Stimulated activated CD4-positive, alpha-beta T cell treated with anti-CD3 and anti-CD28 coated beads, Interleukin-15, amount 100 ng/mL, for 24 hours (primary cell): ENCODE results near the gene NMRK1.

Experiments
- DNase-seq: peaks from one replicate; pipeline ENCODE4 v3.0.0-alpha.2; 2020

NMRK1 gene

GRCh38 chr9:75101004-75101588 is 13.1 kb upstream of the NMRK1 start:
- DNase-seq, result no peak

DNA sequence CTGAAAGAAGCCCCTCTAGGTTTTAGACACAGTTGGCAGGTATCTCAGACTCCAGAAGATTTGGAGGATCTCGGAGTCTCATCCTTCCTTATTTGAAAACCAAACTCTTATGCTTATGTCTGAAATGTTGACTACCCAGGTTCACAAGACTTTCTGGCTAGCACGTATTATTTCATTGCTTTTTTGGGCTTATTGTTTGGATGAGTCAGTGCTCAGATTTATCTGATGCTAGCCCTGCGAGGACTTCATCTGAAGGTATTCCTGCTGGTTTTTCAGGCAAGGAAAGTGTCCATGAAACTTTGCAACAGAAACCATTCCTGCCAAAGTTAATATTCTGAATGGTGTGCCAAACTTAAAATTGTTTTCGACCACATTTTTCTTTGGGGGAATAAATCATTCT is 8.8 kb upstream of the NMRK1 start:
- DNase-seq, result no peak

GRCh38 chr9:75092766-75093165 is 4.8 kb upstream of the NMRK1 start:
- no peak for DNase-seq

GRCh38 chr9:75090579-75090978 is 2.6 kb upstream of the NMRK1 start:
- DNase-seq, result no peak

GRCh38 chr9:75089373-75089766 is 1.4 kb upstream of the NMRK1 start:
- no peak for DNase-seq

DNA sequence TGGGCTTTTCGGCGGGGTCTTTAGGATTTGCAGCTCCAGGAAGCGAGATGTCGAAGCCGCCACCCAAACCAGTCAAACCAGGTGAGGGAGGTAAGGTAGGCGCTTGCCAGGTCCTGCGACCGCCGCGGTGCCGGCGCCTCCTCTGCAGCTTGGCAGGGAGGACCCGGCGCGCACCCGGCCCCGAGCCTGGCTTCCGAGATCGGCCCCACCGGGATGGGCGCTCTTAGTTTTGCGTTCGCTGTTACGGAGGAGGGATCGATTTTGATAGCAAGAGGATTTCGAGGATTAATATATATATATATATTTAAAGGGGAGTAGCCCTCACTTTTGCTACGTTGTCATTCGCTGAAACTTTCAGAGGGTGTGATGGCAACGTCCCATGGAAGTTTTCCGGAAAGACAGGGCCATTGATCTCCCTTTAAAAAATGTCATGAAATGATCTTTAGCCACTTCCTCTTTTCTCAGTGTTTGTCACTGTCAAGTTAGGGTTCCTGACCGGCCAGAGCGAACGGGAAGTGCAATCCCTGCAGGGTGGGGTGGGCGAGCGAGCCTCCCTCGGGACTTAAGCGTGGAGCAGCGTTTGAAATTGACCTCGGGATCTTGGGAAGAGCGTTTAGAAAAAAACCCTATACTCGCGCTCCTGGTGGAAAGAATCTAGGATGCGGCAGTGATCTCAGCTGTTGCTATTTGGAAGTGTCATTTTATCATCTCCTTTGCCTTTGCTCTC is 854 bp upstream of the NMRK1 start:
- peak; percentile 33 for DNase-seq

DNA sequence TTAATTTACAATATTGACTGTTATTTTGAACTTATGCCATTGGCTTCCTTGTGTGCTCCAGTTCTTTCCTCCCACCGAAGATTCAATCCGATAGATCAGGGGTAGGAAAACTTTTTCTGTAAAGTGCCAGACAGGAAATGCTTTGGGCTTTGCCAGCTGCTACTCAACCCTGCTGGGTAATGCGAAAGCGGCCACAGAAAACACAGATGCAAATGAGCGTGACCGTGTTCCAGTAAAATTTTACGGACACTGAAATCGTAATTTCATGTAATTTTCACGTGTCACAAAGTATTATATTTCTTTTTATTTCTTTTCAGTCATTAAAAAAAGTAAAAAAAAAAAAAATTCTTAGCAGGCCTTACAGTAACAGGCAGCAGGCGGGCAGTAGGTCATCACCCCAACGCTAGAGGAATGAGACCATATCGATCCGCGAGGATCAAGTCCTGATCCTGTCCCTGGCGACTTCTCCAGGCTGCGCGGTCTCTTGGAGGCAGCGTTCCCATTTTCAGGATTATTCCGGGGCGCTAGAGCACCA is 599 bp downstream of the NMRK1 start:
- peak; percentile 55 for DNase-seq

- peak; percentile 35 for DNase-seq
Measured at GRCh38 chr9:75086541-75087288, 1.2 kb downstream of the NMRK1 start.

DNA sequence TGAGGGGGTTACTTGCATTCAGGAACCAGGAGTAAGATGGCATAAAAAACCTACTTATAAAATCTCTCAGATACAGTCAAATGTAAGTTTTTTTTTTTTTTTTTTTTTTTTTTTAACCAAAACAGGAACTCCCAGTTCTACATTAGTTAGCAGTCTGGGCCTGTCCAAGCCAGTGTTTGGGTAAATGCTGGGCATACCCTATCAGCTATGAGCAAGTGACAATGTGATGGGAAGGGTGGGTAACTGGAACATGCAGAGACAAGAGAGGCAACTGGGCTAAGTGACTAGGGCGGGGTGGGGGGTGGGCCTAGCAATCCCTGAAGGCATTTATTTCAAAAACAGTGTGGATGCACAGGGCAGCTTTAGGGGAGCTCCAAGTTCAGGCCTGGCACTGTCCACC is 2.3 kb downstream of the NMRK1 start:
- DNase-seq, result no peak

GRCh38 chr9:75084081-75084672 is 3.8 kb downstream of the NMRK1 start:
- no peak for DNase-seq

DNA sequence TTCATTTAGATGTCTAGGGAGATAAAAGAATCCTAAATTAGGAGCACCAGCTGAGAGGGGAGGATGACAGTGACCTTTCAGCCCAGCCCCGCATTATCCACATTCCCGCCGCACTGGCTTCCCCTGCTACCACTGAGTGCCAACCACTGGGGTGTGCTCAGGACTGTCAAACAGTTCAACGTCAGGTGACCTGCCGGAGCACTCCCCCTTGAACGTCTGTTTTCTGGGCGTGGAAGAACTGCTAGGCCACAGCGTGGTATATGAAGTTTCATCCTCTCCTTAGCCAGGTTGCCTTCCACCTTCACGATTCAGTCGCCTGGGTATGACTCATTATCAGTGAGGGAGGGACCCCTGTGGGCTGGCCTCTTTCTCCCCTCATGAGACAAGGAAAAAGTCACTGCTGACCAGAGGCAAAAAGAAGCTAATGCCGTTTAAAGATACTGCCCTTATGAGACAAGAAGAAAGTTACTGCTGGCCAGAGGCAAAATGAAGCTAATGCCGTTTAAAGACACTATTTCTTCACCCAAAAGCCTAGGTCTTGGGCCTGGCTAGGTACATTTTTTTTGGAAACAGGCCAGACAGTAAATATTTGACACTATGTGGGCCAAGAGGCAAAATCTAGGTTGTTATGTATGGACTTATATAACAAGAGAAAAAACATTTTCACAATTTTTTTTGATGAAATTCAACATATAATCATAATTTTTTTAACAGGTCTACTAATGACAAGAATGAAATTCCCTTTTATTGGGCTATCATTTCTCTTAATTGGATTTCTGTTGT is 4.6 kb downstream of the NMRK1 start:
- peak; percentile 20 for DNase-seq

DNA sequence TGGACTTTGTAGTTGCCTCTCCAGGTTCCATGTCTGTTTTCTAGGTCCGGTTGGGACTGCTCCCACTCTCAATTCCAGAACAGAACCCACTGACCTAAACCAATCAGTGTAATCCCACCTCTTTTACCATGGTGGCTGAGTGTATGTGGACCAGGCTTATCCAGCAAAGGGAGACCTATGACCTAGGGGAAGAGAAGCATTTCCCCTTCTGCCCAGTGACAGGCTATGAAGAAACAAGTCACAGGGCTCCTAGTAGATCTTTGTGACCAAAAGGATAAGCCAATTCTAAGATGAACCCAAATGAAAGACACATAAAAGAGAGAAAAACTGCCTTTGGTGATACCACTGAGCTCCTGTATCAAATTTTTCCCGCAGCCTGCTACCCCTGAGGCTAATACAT is 6.3 kb downstream of the NMRK1 start:
- DNase-seq, result no peak

DNA sequence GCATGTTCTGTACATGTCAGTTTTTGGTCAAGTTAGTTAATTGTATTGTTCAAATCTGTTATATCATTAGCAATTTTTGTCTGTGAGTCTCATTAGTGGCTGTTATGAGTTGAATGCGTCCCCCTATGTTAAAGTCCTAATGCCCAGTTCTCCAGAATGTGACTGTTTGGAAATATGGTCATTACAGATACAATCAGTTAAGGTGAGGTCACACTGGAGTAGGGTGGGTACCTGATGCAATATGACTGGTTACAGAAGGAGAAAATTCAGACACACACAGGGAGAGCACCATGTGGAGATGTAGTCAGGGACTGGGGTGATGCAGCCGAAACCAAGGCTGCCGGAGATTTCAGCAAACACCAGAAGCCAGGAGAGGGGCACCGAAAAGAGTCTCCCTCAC is 15.1 kb downstream of the NMRK1 start:
- no peak for DNase-seq

- peak; percentile 85 for DNase-seq
Measured at GRCh38 chr9:75071530-75072122, 16.3 kb downstream of the NMRK1 start.

DNA sequence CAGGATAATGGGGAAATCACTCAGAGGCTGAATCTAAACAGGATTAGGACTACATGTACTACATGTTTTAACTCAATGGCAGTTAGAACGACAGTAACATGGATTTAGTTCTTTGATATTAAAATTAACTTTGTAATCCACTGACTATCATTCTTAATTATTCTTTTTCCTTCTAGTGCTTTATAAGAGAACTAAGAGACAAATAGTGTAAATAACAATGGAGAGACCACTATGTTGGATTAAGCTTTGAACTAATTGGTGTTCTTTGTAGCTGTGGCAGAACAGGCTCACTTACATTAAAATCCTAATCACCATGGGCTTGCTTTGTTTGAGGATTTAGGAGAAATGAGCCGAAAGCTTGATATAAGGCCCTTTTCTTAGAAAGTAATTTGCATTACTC is 18.8 kb downstream of the NMRK1 start:
- DNase-seq, result no peak

DNA sequence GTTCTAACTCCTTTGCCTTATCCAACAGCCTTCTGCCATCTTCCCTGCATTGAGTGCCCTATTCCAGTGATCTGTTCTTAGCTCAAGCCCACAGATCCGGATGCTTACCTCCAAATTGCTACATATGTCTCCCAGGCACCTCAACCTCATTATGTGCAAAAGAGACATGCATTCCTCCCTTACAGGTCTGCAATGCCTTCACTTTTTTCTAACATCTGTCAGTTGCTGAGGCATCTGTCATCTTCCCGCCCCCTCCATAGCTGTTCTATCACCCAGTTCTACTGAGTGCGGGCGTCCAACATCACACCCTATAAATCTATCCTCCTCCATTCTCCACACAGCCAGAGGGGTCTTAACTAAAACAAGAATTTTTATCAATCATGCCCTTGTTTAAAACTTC is 20.1 kb downstream of the NMRK1 start:
- no peak for DNase-seq

GRCh38 chr9:75065510-75065909 is 22.4 kb downstream of the NMRK1 start:
- no peak for DNase-seq

DNA sequence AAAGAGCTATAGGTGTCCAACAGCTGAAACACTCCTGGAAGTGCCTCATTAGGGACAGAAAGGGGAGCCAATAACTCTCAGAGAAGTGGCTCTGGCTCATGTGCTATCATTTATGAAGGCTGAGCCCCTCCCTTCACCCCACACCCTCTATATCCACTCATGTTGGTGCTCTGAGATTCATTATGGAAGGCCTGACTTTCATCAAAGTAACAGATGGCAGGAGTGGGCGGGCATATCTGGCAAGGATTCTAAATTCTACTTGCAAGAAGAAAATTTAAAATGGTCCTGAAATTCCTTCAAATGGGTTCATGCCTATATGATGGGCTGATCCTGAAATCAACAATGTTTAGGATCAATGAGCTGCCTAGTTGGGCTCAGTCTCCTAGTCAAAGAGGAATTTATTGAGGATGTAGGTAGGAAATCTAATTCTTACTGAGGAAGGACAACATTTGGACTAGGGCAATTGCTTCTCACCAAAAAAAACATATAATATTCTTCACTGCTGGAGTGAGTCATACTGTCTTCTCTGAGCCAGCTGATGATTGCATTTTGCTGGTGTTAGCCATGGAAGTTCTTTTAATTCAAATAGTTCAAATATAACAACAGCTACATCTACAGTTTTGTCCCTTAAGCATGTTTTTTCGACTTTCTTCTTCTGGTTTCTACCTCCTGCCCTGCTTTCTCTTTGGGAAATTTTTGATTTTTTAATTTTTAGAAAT is 23.5 kb downstream of the NMRK1 start:
- DNase-seq, result no peak

DNA sequence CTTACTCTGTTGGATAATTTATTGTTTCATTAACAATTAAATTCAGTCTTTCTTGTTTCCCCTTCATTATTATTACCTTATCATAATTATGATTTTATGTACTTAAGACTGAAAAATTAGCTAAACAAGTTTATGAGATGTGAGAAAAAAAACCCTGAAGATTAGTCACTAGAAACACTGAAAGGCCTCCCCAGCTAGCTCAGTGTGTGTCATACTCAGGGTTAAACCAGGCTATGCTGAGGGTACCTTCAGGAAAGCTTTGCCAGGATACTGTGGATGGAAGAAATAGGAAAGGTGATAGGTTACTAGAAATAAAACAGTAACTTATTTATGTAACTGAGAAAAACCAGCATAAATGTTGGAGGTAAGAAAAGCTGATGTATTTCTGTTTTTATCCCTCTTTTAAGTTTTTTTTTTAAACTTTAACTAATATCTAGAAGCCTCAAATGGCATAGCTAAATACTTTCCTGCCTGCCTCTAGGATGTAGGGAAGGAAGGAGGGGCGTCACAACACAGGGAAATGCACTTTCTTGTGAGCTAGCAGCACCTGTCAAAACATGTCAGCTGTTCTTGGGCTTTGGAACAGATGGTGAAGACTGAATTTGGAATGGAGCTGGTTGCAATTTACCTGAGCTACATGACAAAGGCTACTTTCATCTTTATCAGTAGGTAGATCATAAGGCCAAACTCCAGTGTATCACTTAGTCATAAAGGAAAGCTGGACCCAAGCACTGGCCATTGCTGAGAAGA is 24.2 kb downstream of the NMRK1 start:
- DNase-seq, result no peak

GRCh38 chr9:75061169-75061568 is 26.8 kb downstream of the NMRK1 start:
- no peak for DNase-seq
